ENCODE data around the gene TRABD2B. TPM values are rescaled to one million over a fixed set of nuclear protein-coding genes. Genes with fewer than 3 reads are reported as not detected.
A peak's percentile ranks its signal among the peaks of the same experiment; 100 is the strongest.

The TRABD2B gene
- total and polyA plus RNA-seq, 2 of the 4 experiments (the other 2 are of a cell fraction): not detected

- Histone ChIP-seq H2BK15ac (ENCODE audit: low read depth, low read length) (no peak overlapping the region), H3K4ac (ENCODE audit: low read depth, low read length) (no peak overlapping the region), H3K27ac (ENCODE audit: insufficient read depth, low read length) (no peak overlapping the region), H4K8ac (ENCODE audit: low read depth in 2 of 2, low read length in 2 of 2) (no peak overlapping the region), H3K9me3 (ENCODE audit: control insufficient read depth, insufficient read depth, low read length) (no peaks in the 10 kb centered on the region), H2BK120ac (ENCODE audit: low read depth, low read length) (no peak overlapping the region), H3K56ac (ENCODE audit: extremely low read depth, insufficient read depth, low read length) (no peak overlapping the region), H2AK5ac (ENCODE audit: low read depth, low read length) (no peak overlapping the region), H3K9ac (ENCODE audit: low read depth, low read length) (no peak overlapping the region), H3K14ac (replicated peaks; ENCODE audit: low read depth, low read length) (no peak overlapping the region), H3K79me1 (ENCODE audit: low read depth in 1 of 2, low read length in 2 of 2) (no peaks in the 10 kb centered on the region), H3K27me3 (ENCODE audit: control insufficient read depth, insufficient read depth, low read length) (no peaks in the 10 kb centered on the region), H3K36me3 (ENCODE audit: control insufficient read depth, insufficient read depth, low read length) (no peaks in the 10 kb centered on the region), H4K20me1 (ENCODE audit: insufficient read depth, low read length) (no peaks in the 10 kb centered on the region), H3K23ac (ENCODE audit: low read depth, low read length) (no peak overlapping the region), H4K91ac (ENCODE audit: insufficient read depth, low read depth, low read length) (no peak overlapping the region), H2AFZ (replicated peaks; ENCODE audit: low read length, poor library complexity) (no peak overlapping the region), H3K18ac (ENCODE audit: low read depth, low read length) (no peak overlapping the region), H2BK20ac (ENCODE audit: low read depth, low read length) (no peak overlapping the region), H3K9me1 (ENCODE audit: insufficient read depth, low read length) (no peaks in the 10 kb centered on the region), H4K5ac (ENCODE audit: low read depth, low read length) (no peak overlapping the region), H2AK9ac (replicated peaks; ENCODE audit: low read depth, low read length, poor library complexity) (no peak overlapping the region), H3K4me3 (ENCODE audit: insufficient read depth, low read depth, low read length) (no peak overlapping the region), H3K4me2 (ENCODE audit: low read depth, low read length) (no peak overlapping the region), H3K4me1 (ENCODE audit: control insufficient read depth, insufficient read depth, low read length) (no peaks in the 10 kb centered on the region), H2BK5ac (ENCODE audit: low read depth, low read length, poor library complexity, severe bottlenecking) (peak overlapping the region; percentile 26)
- in situ Hi-C loops (cut with MboI; ENCODE audit: low sequenced_read_pairs): no loop called here
- ATAC-seq (ENCODE audit: low read depth): no peak
- DNase-seq: no peak
- intact Hi-C loops (cut with micrococcal nuclease): no loop called here
- POLR2A ChIA-PET (ENCODE audit: unreplicated experiment): no interaction called here
- TF ChIP-seq SMC3 (IDR thresholded peaks at IDR 0.05; ENCODE audit: low read depth, low read length): no peak
- WGBS, 2 experiments (ENCODE audit: extremely low coverage in 2 of 2, insufficient read length in 1 of 2): 66% methylated on average over 4 of the region's 9 CpGs; no CpG with 5 or more reads in 1 of the 2 experiments
- BruUV-seq (replicated peaks): no TSS peak
- CTCF ChIA-PET: interaction anchor here (1.2 kb wide), 1 partner anchor 17 kb away, joined by 3 read pairs; no protein-coding TSS in a partner anchor
- dilution Hi-C loops (cut with HindIII; ENCODE audit: low sequenced_read_pairs, unreplicated experiment): no loop called here
Measured at GRCh38 chr1:47742890-47743760, 254.1 kb downstream of the TRABD2B start.
